ENCODE results near the gene RPL13A. TPM values are rescaled to one million over a fixed set of nuclear protein-coding genes. Genes with fewer than 3 reads are reported as not detected.
"Not testable (repeated sequence)": the region's sequence is repeated elsewhere in the genome, so short reads cannot be mapped to it uniquely, and the experiment has no call there.

Gene RPL13A
- total RNA-seq, 1 donor from 2014 or later: 1,829 TPM

- no peak overlapping the region for H3K27ac ChIP-seq
- no peaks in the 10 kb centered on the region for H3K27me3 ChIP-seq
- TF ChIP-seq CTCF (IDR thresholded peaks at IDR 0.05): no peak
- intact Hi-C loops (cut with DNase I): no loop called here
- DNase-seq: no peak
- no peak overlapping the region for H3K4me3 ChIP-seq
- no peaks in the 10 kb centered on the region for H3K9me3 ChIP-seq
- peaks cover 8% of the 10 kb centered on the region for H3K4me1 ChIP-seq
- peaks cover 14% of the 10 kb centered on the region for H3K36me3 ChIP-seq
- ATAC-seq: no peak
Observed at GRCh38 chr19:49459388-49459787, 28.0 kb upstream of the RPL13A start.

GRCh38 chr19:49461130-49461529 lies 26.3 kb upstream of the RPL13A start:
- DNase-seq; intact Hi-C loops (cut with DNase I); H3K27ac ChIP-seq; H3K27me3 ChIP-seq; H3K9me3 ChIP-seq; H3K4me3 ChIP-seq; H3K4me1 ChIP-seq; ATAC-seq: not testable (repeated sequence)
- H3K36me3 ChIP-seq: peaks cover 28% of the 10 kb centered on the region

GRCh38 chr19:49461656-49462055 lies 25.8 kb upstream of the RPL13A start:
- ATAC-seq (no peak), DNase-seq (no peak)
- H3K4me3 ChIP-seq: no peak overlapping the region
- peaks cover 8% of the 10 kb centered on the region for H3K4me1 ChIP-seq
- H3K27me3 ChIP-seq: no peaks in the 10 kb centered on the region
- intact Hi-C loops (cut with DNase I): no loop called here
- H3K27ac ChIP-seq: no peak overlapping the region
- peaks cover 30% of the 10 kb centered on the region for H3K36me3 ChIP-seq
- TF ChIP-seq CTCF (IDR thresholded peaks at IDR 0.05): no peak
- H3K9me3 ChIP-seq: no peaks in the 10 kb centered on the region

- Histone ChIP-seq H3K4me1 (peaks cover 8% of the 10 kb centered on the region), H3K4me3 (no peak overlapping the region), H3K36me3 (peaks cover 30% of the 10 kb centered on the region), H3K27ac (no peak overlapping the region), H3K27me3 (no peaks in the 10 kb centered on the region), H3K9me3 (no peaks in the 10 kb centered on the region)
- ATAC-seq (no peak), DNase-seq (no peak)
- TF ChIP-seq CTCF (IDR thresholded peaks at IDR 0.05): no peak
- intact Hi-C loops (cut with DNase I): no loop called here
Observed at GRCh38 chr19:49462492-49462891, 24.9 kb upstream of the RPL13A start.

GRCh38 chr19:49463960-49464740 lies 23.3 kb upstream of the RPL13A start:
- Histone ChIP-seq H3K4me1 (no peaks in the 10 kb centered on the region), H3K27me3 (no peaks in the 10 kb centered on the region), H3K27ac (no peak overlapping the region), H3K36me3 (peaks cover 30% of the 10 kb centered on the region), H3K9me3 (no peaks in the 10 kb centered on the region), H3K4me3 (no peak overlapping the region)
- ATAC-seq: no peak
- intact Hi-C loops (cut with DNase I): no loop called here
- TF ChIP-seq CTCF (IDR thresholded peaks at IDR 0.05): no peak
- DNase-seq: no peak

GRCh38 chr19:49465371-49465770 lies 22.0 kb upstream of the RPL13A start:
- H3K27me3 ChIP-seq: no peaks in the 10 kb centered on the region

More at GRCh38 chr19:49465371-49465770, 22.0 kb upstream of the RPL13A start:
- H3K4me3 ChIP-seq: no peak overlapping the region
- DNase-seq (no peak), ATAC-seq (no peak)
- no peak overlapping the region for H3K27ac ChIP-seq
- peaks cover 23% of the 10 kb centered on the region for H3K36me3 ChIP-seq
- intact Hi-C loops (cut with DNase I): no loop called here
- no peak for TF ChIP-seq CTCF (IDR thresholded peaks at IDR 0.05)
- H3K9me3 ChIP-seq: no peaks in the 10 kb centered on the region
- no peaks in the 10 kb centered on the region for H3K4me1 ChIP-seq
